PC-3 (cell line): ENCODE data around the gene UBE2L3. TPM values are rescaled to one million over a fixed set of nuclear protein-coding genes. Genes with fewer than 3 reads are reported as not detected.

Experiments
- ATAC-seq: fragments of 200-7000 bp; cut with Tn5 transposase; 2 replicates; pipeline ENCODE4 v1.9.1; 2020; ENCODE audit warnings: mild to moderate bottlenecking, moderate library complexity
- BruUV-seq: library from RNA; stranded (reverse); fragments of 400-500 nt; replicated peaks from 2 replicates; lab custom pipeline; 2021; lab: Mats Ljungman, UMichigan
- CTCF ChIA-PET: fragments of 300-600 bp; sonication (Branson Sonifier 250); formaldehyde crosslinking; loops from one replicate; lab custom pipeline; 2022; ENCODE audit warnings: antibody characterized with exemption; lab: Charles Lee
- POLR2A ChIA-PET: fragments of 300-600 bp; sonication (Branson Sonifier 250); formaldehyde crosslinking; loops from one replicate; lab custom pipeline; 2022; ENCODE audit warnings: antibody characterized with exemption; ENCODE audit not compliant: unreplicated experiment; lab: Charles Lee
- DNase-seq: peaks from one replicate; pipeline ENCODE4 v3.0.0-alpha.2; 2015
- H2AFZ ChIP-seq: fragments of 300-600 bp; sonication (generic); 2 replicates; pipeline ENCODE4 v1.6.0; 2016; ENCODE audit warnings: antibody characterized with exemption, low read length
- H3F3A ChIP-seq: fragments of 300-600 bp; sonication (generic); one replicate; pipeline ENCODE4 v1.6.0; 2017; ENCODE audit warnings: antibody characterized with exemption, low read length, control low read depth, mild to moderate bottlenecking; ENCODE audit not compliant: unreplicated experiment
- H3K27ac ChIP-seq: fragments of 300-600 bp; sonication (generic); 2 replicates; pipeline ENCODE4 v1.5.1; 2016; ENCODE audit warnings: mild to moderate bottlenecking, low read length
- H3K27me3 ChIP-seq: fragments of 300-600 bp; sonication (generic); 2 replicates; pipeline ENCODE4 v1.6.1; 2016; ENCODE audit warnings: low read length, mixed read lengths
- H3K36me3 ChIP-seq: fragments of 300-600 bp; sonication (generic); 2 replicates; pipeline ENCODE4 v1.6.1; 2016; ENCODE audit warnings: low read depth, mixed run types, low read length, mixed read lengths
- H3K4me1 ChIP-seq: fragments of 300-600 bp; sonication (generic); 2 replicates; pipeline ENCODE4 v1.5.1; 2016; ENCODE audit warnings: low read length; ENCODE audit not compliant: insufficient read depth
- H3K4me2 ChIP-seq: fragments of 300-600 bp; sonication (generic); 2 replicates; pipeline ENCODE4 v1.6.0; 2016; ENCODE audit warnings: low read length
- H3K4me3 ChIP-seq: fragments of 300-600 bp; sonication (generic); 2 replicates; pipeline ENCODE4 v1.5.1; 2016; ENCODE audit warnings: mild to moderate bottlenecking, low read length, mixed read lengths
- H3K79me2 ChIP-seq: fragments of 300-600 bp; sonication (generic); 2 replicates; pipeline ENCODE4 v1.6.1; 2017; ENCODE audit warnings: low read length, mixed read lengths
- H3K9ac ChIP-seq: fragments of 300-600 bp; sonication (generic); 2 replicates; pipeline ENCODE4 v1.6.0; 2016; ENCODE audit warnings: mild to moderate bottlenecking, low read length
- H3K9me2 ChIP-seq: fragments of 300-600 bp; sonication (generic); replicated peaks from 2 replicates; pipeline ENCODE4 v1.6.1; 2016; ENCODE audit warnings: mixed run types, low read length, mixed read lengths
- H3K9me3 ChIP-seq: fragments of 300-600 bp; sonication (generic); 2 replicates; pipeline ENCODE4 v1.6.1; 2016; ENCODE audit warnings: low read length, mixed read lengths
- H4K20me1 ChIP-seq: fragments of 300-600 bp; sonication (generic); 2 replicates; pipeline ENCODE4 v1.6.1; 2016; ENCODE audit warnings: low read length, mixed read lengths
- CTCF ChIP-seq: fragments of 300-600 bp; sonication (generic); conservative IDR thresholded peaks from 2 replicates; pipeline ENCODE4 v1.5.1; 2017; ENCODE audit warnings: antibody characterized with exemption, low read depth, mild to moderate bottlenecking, low read length
- EZH2 ChIP-seq: fragments of 300-600 bp; sonication (generic); IDR thresholded peaks from one replicate; pipeline ENCODE4 v1.6.1; 2017; ENCODE audit warnings: antibody characterized with exemption, mild to moderate bottlenecking, low read length; ENCODE audit not compliant: unreplicated experiment
- EZH2phosphoT487 ChIP-seq: fragments of 300-600 bp; sonication (generic); IDR thresholded peaks from 2 replicates; pipeline ENCODE4 v1.6.1; 2018; ENCODE audit warnings: mild to moderate bottlenecking, antibody characterized with exemption, low read length, borderline replicate concordance
- intact Hi-C: fragments of 100-400 bp; cut with micrococcal nuclease; formaldehyde crosslinking; loops from 2 replicates; pipeline ENCODE4 v1.9.0; 2023
- total RNA-seq: library from RNA; depleted of rRNA; stranded (reverse); fragments of >200 nt; gene quantifications from 2 replicates; pipeline ENCODE4 v1.2.3, GENCODE V29; 2014

Gene UBE2L3
- total RNA-seq, 1 experiment from 2014 or later: 72.0 TPM

GRCh38 chr22:21652010-21652546, 84.6 kb downstream of the UBE2L3 start:
- POLR2A ChIA-PET: no interaction called here
- DNase-seq: peak; percentile 89

DNA sequence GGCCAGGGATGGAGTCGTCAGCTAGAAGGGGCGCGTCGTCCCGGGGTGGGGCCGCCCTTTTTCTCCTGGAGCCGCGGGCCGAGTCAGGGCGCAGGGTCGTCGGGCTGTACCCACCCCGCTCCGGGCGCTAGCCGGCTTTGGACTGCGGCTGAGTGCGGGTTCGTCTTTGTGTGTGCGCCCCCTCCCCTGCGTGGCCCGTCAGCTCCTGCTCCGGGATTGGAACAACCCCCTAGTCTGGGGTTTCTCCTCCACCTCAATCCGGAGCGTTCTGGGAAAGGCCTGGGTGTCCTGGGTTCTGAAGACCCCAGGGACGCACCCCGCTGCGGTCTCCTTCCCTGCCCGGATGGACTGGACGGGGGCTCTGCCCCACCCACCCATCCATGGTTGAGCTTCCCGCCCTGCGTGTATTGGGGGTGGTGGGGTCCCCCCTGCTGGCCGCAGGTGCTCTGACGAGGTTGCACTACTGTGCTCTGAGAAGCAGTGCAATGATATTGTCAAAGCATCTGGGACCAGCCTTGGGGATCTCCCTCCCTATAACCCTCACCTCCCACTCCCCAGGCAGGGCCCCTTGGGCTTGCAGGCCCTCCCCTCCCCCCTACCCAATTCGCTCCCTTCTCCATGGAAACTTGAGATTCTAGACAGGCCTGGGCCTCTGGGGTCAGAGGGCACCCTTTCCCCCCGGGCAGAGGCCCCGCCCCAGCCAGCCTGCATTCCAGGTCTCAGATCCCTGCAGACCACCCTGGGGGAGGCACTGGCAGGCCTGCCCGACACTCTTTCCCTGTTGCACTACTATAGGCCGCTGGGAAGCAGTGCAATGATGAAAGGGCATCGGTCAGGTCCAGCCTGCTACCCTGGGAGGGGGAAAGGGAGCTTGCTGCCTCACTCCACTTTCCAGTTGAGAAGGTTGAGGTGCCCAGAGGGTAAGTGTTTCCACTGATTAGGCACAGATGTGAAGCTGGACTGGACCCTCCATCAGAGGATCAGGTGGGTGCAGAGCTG, 85.3 kb downstream of the UBE2L3 start:
- Histone ChIP-seq H3F3A (no peaks in the 10 kb centered on the region), H3K9me2 (no peaks in the 10 kb centered on the region), H3K9me3 (no peaks in the 10 kb centered on the region), H3K79me2 (peaks cover 13% of the 10 kb centered on the region), H3K27ac (no peak overlapping the region), H3K9ac (peak overlapping the region; percentile 81), H3K4me3 (peak overlapping the region; percentile 83), H3K27me3 (no peaks in the 10 kb centered on the region), H3K4me2 (peak overlapping the region; percentile 96), H3K4me1 (no peaks in the 10 kb centered on the region), H2AFZ (peak overlapping the region; percentile 98), H4K20me1 (no peaks in the 10 kb centered on the region), H3K36me3 (no peaks in the 10 kb centered on the region)
- ATAC-seq (no peak; the same call in 1 of the 2 replicates), DNase-seq (no peak)
- TF ChIP-seq CTCF (no peak), EZH2phosphoT487 (no peak), EZH2 (no peak)
- intact Hi-C loops: no loop called here
- POLR2A ChIA-PET: no interaction called here
- BruUV-seq: no TSS peak
- CTCF ChIA-PET: no interaction called here

More at GRCh38 chr22:21652010-21652546, 84.6 kb downstream of the UBE2L3 start:
- Histone ChIP-seq H3K9ac (peak overlapping the region; percentile 81), H4K20me1 (no peaks in the 10 kb centered on the region), H2AFZ (peak overlapping the region; percentile 98), H3K9me3 (no peaks in the 10 kb centered on the region), H3K9me2 (no peaks in the 10 kb centered on the region), H3K36me3 (no peaks in the 10 kb centered on the region), H3K4me1 (no peaks in the 10 kb centered on the region), H3K79me2 (peaks cover 13% of the 10 kb centered on the region), H3F3A (no peaks in the 10 kb centered on the region), H3K27me3 (no peaks in the 10 kb centered on the region), H3K4me3 (peak overlapping the region; percentile 83), H3K4me2 (peak overlapping the region; percentile 96), H3K27ac (peak overlapping the region; percentile 23; the same call in 1 of the 2 replicates)
- CTCF ChIA-PET: interaction anchor here (0.7 kb wide), 1 partner anchor 869 kb away, joined by 3 read pairs; no protein-coding TSS in a partner anchor
- TF ChIP-seq CTCF (no peak), EZH2 (no peak), EZH2phosphoT487 (no peak)
- intact Hi-C loops: no loop called here
- BruUV-seq: no TSS peak
- ATAC-seq: peak; percentile 82
